WTC11 (cell line): ENCODE data around the gene SRSF8. TPM values are rescaled to one million over a fixed set of nuclear protein-coding genes. Genes with fewer than 3 reads are reported as not detected.

Experiments used
- ATAC-seq: fragments of 200-7000 bp; cut with Tn5 transposase; 2 replicates; pipeline ENCODE4 v1.10.0; 2021; ENCODE audit warnings: mild to moderate bottlenecking, moderate library complexity
- CTCF ChIA-PET: fragments of 300-600 bp; sonication (Branson Sonifier 250); formaldehyde crosslinking; loops from one replicate; lab custom pipeline; 2021; ENCODE audit warnings: antibody characterized with exemption; lab: Charles Lee
- POLR2A ChIA-PET: fragments of 350-600 bp; sonication (Branson Sonifier 250); formaldehyde crosslinking; loops from one replicate; lab custom pipeline; 2021; ENCODE audit warnings: antibody characterized with exemption; lab: Charles Lee
- DNase-seq: peaks from one replicate; pipeline ENCODE4 v3.0.0; 2021; ENCODE audit warnings: low spot score
- H3K27ac Mint-ChIP-seq: 2 replicates; pipeline ENCODE4 v1.8.0; 2021; ENCODE audit warnings: mixed read lengths
- H3K27me3 Mint-ChIP-seq: 2 replicates; pipeline ENCODE4 v1.8.0; 2021; ENCODE audit warnings: low read depth, mild to moderate bottlenecking, moderate library complexity, mixed read lengths
- H3K36me3 Mint-ChIP-seq: 2 replicates; pipeline ENCODE4 v1.8.0; 2021; ENCODE audit warnings: mixed read lengths
- H3K4me1 Mint-ChIP-seq: 2 replicates; pipeline ENCODE4 v1.8.0; 2022; ENCODE audit warnings: mixed read lengths
- H3K4me3 Mint-ChIP-seq: 2 replicates; pipeline ENCODE4 v1.8.0; 2021; ENCODE audit warnings: mild to moderate bottlenecking, moderate library complexity, mixed read lengths
- H3K9me3 Mint-ChIP-seq: 2 replicates; pipeline ENCODE4 v1.8.0; 2021; ENCODE audit warnings: mixed read lengths
- FOXP4 ChIP-seq: sonication (generic); formaldehyde crosslinking; IDR thresholded peaks from 2 replicates; pipeline ENCODE4 v1.8.0; 2022; ENCODE audit warnings: mild to moderate bottlenecking, missing genetic modification reagents
- GTF2I ChIP-seq: fragments of 250-450 bp; sonication (Bioruptor Pico); conservative IDR thresholded peaks from 2 replicates; pipeline ENCODE4 v1.4.0; 2021; ENCODE audit warnings: mild to moderate bottlenecking
- JAZF1 ChIP-seq: fragments of 250-450 bp; sonication (Bioruptor Pico); IDR thresholded peaks from 2 replicates; pipeline ENCODE4 v1.9.0; 2021; ENCODE audit warnings: moderate library complexity, mild to moderate bottlenecking, inconsistent platforms
- NR3C1 ChIP-seq: sonication (generic); formaldehyde crosslinking; conservative IDR thresholded peaks from 2 replicates; pipeline ENCODE4 v1.8.1; 2023; ENCODE audit warnings: low read depth, mild to moderate bottlenecking, missing genetic modification reagents
- RELA ChIP-seq: sonication (generic); formaldehyde crosslinking; IDR thresholded peaks from 2 replicates; pipeline ENCODE4 v1.8.1; 2022; ENCODE audit warnings: missing genetic modification reagents, mild to moderate bottlenecking, borderline replicate concordance
- TEAD1 ChIP-seq: sonication (generic); formaldehyde crosslinking; IDR thresholded peaks from 2 replicates; pipeline ENCODE4 v1.8.0; 2022; ENCODE audit warnings: mild to moderate bottlenecking, missing genetic modification reagents
- TEAD4 ChIP-seq: sonication (generic); formaldehyde crosslinking; IDR thresholded peaks from 2 replicates; pipeline ENCODE4 v1.8.0; 2022; ENCODE audit warnings: mild to moderate bottlenecking, missing genetic modification reagents
- TP53 ChIP-seq: sonication (generic); formaldehyde crosslinking; IDR thresholded peaks from 2 replicates; pipeline ENCODE4 v1.8.1; 2023; ENCODE audit warnings: mild to moderate bottlenecking, missing genetic modification reagents
- ZNF138 ChIP-seq: sonication (generic); formaldehyde crosslinking; conservative IDR thresholded peaks from 2 replicates; pipeline ENCODE4 v1.8.1; 2022; ENCODE audit warnings: mild to moderate bottlenecking, moderate library complexity, missing genetic modification reagents
- ZNF219 ChIP-seq: sonication (generic); formaldehyde crosslinking; IDR thresholded peaks from 2 replicates; pipeline ENCODE4 v1.8.0; 2023; ENCODE audit warnings: missing genetic modification reagents, mild to moderate bottlenecking, borderline replicate concordance
- ZNF396 ChIP-seq: fragments of 250-450 bp; sonication (Bioruptor Pico); IDR thresholded peaks from 2 replicates; pipeline ENCODE4 v1.8.0; 2021; ENCODE audit warnings: mild to moderate bottlenecking, moderate library complexity, borderline replicate concordance
- ZNF423 ChIP-seq: fragments of 250-450 bp; sonication (Bioruptor Pico); IDR thresholded peaks from 2 replicates; pipeline ENCODE4 v2.1.2; 2022; ENCODE audit warnings: mild to moderate bottlenecking, moderate library complexity
- total RNA-seq: library from RNA; stranded (reverse); gene quantifications from 3 replicates; pipeline ENCODE4 v1.2.3, GENCODE V29; 2021
- TF ChIP-seq, protein P1 (sequence below): fragments of 250-450 bp; sonication (Bioruptor Pico); conservative IDR thresholded peaks from 2 replicates; pipeline ENCODE4 v1.9.0; 2021; ENCODE audit warnings: mild to moderate bottlenecking
- TF ChIP-seq, protein P2 (sequence below): fragments of 250-450 bp; sonication (Bioruptor Pico); IDR thresholded peaks from 2 replicates; pipeline ENCODE4 v1.9.0; 2021; ENCODE audit warnings: mild to moderate bottlenecking, borderline replicate concordance
- TF ChIP-seq, protein P3 (sequence below): sonication (generic); formaldehyde crosslinking; conservative IDR thresholded peaks from 2 replicates; pipeline ENCODE4 v1.8.1; 2023; ENCODE audit warnings: mild to moderate bottlenecking, low read depth, missing genetic modification reagents, moderate library complexity
- TF ChIP-seq, protein P4 (sequence below): sonication (generic); formaldehyde crosslinking; IDR thresholded peaks from 2 replicates; pipeline ENCODE4 v1.8.1; 2023; ENCODE audit warnings: mild to moderate bottlenecking, missing genetic modification reagents, moderate library complexity

SRSF8 gene
- total RNA-seq, 1 experiment from 2014 or later, result 20.9 TPM

DNA sequence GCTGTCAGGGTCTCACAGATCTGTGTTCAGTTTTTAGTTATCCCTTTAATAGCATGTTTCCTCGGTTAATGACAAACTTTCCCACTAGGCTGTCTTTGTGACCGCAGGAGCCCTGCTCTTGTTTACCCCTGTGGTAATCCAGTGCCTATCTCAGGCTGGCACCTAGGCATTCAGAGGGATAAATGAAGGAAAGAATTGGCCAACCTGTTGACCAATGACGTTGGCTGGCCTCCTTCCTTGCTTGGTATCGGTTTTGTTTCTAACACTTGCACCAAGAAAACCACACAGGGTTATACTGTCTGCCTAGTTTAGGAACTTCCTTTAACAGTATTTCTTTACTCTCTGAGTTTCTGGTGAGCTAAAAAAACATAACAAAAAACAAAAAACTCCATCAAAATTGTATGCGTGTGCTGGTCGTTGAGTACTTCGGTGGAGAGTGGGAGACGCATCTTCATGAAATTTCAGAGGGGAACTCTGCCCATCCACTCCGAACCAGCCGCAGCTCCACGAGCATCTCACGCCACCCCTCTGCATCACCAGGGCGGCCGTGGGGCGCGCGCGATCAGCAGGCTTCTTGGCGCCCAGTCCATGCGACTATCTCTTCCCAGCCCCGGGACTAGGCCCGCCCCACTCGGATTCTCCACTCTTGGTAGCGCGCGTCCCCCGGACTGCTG is 22.4 kb downstream of the SRSF8 start:
- H3K4me1 Mint-ChIP-seq, result peaks cover 35% of the 10 kb centered on the region
- H3K27ac Mint-ChIP-seq, result no peak overlapping the region
- no peaks in the 10 kb centered on the region for H3K36me3 Mint-ChIP-seq
- TF ChIP-seq ZNF138 (CRISPR knock-in tag) (no peak), GTF2I (CRISPR knock-in tag) (no peak), JAZF1 (CRISPR knock-in tag) (no peak), FOXP4 (CRISPR knock-in tag) (no peak)
- peak overlapping the region; percentile 74 for H3K4me3 Mint-ChIP-seq
- no peak for ATAC-seq
- no peaks in the 10 kb centered on the region for H3K9me3 Mint-ChIP-seq
- no peak for DNase-seq
- ChIA-PET POLR2A (interaction anchor here (1.5 to 2.6 kb wide), 2 partner anchors 15 to 22 kb away, joined by 3 to 19 read pairs; partner anchors contain the start of gene SRSF8), CTCF (interaction anchor here (1.7 to 3.6 kb wide), 7 partner anchors 11 to 65 kb away, joined by 5 to 32 read pairs (median 7); partner anchors contain the start of gene SRSF8)
- peaks cover 67% of the 10 kb centered on the region for H3K27me3 Mint-ChIP-seq

DNA sequence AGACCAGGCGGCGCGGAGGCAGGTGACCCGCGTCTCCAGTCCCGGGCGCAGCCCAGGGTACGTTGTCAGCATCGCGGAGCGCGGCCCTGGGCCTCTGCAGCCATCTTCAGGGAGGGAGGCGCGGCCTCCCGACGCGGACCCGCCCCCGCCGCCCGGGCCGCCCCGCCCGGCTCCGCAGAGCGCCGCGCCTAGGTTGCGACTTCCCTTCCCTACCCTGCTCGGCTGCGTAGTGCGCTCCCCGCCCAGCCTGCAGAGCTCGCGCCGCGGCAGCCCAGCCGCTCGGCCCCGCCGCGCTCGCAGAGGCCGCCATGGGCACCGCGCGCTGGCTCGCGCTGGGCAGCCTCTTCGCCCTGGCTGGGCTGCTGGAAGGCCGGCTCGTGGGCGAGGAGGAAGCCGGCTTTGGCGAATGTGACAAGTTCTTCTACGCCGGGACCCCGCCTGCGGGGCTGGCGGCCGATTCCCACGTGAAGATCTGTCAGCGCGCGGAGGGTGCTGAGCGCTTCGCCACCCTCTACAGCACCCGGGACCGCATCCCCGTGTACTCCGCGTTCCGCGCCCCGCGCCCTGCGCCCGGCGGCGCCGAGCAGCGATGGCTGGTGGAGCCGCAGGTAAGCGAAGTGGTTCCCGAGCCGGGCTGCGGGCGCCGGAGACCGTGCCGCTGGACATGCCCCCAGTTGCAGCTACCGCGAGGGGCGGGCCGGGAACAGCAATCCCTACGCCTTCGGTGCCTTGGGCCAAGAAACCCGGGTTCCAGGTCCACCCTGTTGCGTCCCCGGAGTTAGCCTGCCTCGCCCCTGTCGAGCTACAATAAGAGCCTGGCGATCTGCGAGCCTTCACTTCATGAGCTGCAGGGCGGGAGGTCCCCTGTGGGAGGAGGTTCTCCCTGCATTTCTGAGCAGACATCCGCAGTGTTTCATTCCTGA is 23.2 kb downstream of the SRSF8 start, which contains the start of gene ENDOD1:
Gene ENDOD1 (plus strand): TSS at position 227 of the 923 bp plus-strand sequence. CDS start 82 bp downstream, at position 309.
- Mint-ChIP-seq H3K4me1 (peaks cover 37% of the 10 kb centered on the region), H3K36me3 (no peaks in the 10 kb centered on the region), H3K27ac (no peak within 1 kb of the TSS), H3K27me3 (peaks cover 67% of the 10 kb centered on the region), H3K9me3 (no peaks in the 10 kb centered on the region), H3K4me3 (peak within 1 kb of the TSS; percentile 81)
- ATAC-seq, result peak; percentile 93
- DNase-seq, result peak; percentile 82
- ChIA-PET POLR2A (interaction anchor here (0.8 to 2.6 kb wide), 4 partner anchors 11 to 22 kb away, joined by 3 to 19 read pairs (median 4); partner anchors contain the start of gene SRSF8), CTCF (interaction anchor here (0.6 to 3.6 kb wide), 13 partner anchors 9 to 355 kb away, joined by 3 to 32 read pairs (median 6); partner anchors contain the start of gene SRSF8)
- TF ChIP-seq ZNF396 (CRISPR knock-in tag) (no peak), TEAD4 (CRISPR knock-in tag) (no peak), TEAD1 (CRISPR knock-in tag) (no peak), TP53 (CRISPR knock-in tag) (peak; percentile 63; the same call in 1 of the 2 replicates), ZNF423 (CRISPR knock-in tag) (no peak), RELA (CRISPR knock-in tag) (0 out of 2 replicates have a peak, but pooled peaks have one; percentile 15), GTF2I (CRISPR knock-in tag) (no peak), NR3C1 (CRISPR knock-in tag) (no peak), ZNF219 (CRISPR knock-in tag) (no peak)
- TF ChIP-seq, protein P1, sequence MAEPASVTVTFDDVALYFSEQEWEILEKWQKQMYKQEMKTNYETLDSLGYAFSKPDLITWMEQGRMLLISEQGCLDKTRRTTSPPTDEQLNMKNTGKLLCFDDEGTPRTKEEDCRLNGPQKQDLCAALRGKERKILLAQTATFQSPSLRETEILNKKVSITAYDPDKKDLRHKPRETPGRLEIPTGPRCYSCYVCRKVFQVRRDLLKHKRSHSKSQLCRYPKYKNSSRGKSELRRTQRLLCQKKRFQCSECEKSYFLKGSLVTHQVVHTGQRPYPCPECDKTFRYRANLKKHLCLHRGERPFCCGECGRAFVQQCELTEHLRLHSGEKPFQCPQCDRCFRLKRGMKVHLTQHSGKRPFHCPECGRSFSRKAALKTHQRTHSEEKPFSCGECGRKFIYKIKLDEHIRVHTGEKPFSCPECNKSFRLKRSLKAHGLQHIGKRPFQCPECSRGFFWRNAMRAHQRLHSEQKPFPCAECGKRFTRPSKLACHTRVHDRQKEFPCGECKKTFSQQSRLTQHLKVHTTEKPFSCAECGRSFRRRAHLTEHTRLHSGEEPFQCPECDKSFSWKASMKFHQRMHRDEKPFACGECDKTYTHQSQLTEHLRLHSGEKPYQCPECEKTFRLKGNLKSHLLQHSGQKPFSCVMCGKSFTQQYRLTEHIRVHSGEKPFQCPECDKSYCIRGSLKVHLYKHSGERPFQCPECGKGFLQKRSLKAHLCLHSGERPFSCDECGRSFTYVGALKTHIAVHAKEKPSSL (CRISPR knock-in tag), result no peak
- TF ChIP-seq, protein P2, sequence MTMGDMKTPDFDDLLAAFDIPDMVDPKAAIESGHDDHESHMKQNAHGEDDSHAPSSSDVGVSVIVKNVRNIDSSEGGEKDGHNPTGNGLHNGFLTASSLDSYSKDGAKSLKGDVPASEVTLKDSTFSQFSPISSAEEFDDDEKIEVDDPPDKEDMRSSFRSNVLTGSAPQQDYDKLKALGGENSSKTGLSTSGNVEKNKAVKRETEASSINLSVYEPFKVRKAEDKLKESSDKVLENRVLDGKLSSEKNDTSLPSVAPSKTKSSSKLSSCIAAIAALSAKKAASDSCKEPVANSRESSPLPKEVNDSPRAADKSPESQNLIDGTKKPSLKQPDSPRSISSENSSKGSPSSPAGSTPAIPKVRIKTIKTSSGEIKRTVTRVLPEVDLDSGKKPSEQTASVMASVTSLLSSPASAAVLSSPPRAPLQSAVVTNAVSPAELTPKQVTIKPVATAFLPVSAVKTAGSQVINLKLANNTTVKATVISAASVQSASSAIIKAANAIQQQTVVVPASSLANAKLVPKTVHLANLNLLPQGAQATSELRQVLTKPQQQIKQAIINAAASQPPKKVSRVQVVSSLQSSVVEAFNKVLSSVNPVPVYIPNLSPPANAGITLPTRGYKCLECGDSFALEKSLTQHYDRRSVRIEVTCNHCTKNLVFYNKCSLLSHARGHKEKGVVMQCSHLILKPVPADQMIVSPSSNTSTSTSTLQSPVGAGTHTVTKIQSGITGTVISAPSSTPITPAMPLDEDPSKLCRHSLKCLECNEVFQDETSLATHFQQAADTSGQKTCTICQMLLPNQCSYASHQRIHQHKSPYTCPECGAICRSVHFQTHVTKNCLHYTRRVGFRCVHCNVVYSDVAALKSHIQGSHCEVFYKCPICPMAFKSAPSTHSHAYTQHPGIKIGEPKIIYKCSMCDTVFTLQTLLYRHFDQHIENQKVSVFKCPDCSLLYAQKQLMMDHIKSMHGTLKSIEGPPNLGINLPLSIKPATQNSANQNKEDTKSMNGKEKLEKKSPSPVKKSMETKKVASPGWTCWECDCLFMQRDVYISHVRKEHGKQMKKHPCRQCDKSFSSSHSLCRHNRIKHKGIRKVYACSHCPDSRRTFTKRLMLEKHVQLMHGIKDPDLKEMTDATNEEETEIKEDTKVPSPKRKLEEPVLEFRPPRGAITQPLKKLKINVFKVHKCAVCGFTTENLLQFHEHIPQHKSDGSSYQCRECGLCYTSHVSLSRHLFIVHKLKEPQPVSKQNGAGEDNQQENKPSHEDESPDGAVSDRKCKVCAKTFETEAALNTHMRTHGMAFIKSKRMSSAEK, result no peak
- TF ChIP-seq, protein P3, sequence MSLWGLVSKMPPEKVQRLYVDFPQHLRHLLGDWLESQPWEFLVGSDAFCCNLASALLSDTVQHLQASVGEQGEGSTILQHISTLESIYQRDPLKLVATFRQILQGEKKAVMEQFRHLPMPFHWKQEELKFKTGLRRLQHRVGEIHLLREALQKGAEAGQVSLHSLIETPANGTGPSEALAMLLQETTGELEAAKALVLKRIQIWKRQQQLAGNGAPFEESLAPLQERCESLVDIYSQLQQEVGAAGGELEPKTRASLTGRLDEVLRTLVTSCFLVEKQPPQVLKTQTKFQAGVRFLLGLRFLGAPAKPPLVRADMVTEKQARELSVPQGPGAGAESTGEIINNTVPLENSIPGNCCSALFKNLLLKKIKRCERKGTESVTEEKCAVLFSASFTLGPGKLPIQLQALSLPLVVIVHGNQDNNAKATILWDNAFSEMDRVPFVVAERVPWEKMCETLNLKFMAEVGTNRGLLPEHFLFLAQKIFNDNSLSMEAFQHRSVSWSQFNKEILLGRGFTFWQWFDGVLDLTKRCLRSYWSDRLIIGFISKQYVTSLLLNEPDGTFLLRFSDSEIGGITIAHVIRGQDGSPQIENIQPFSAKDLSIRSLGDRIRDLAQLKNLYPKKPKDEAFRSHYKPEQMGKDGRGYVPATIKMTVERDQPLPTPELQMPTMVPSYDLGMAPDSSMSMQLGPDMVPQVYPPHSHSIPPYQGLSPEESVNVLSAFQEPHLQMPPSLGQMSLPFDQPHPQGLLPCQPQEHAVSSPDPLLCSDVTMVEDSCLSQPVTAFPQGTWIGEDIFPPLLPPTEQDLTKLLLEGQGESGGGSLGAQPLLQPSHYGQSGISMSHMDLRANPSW (CRISPR knock-in tag), result no peak
- TF ChIP-seq, protein P4, sequence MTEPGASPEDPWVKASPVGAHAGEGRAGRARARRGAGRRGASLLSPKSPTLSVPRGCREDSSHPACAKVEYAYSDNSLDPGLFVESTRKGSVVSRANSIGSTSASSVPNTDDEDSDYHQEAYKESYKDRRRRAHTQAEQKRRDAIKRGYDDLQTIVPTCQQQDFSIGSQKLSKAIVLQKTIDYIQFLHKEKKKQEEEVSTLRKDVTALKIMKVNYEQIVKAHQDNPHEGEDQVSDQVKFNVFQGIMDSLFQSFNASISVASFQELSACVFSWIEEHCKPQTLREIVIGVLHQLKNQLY (CRISPR knock-in tag), result no peak
